ENCODE measurements around the gene FES. TPM values are rescaled to one million over a fixed set of nuclear protein-coding genes. Genes with fewer than 3 reads are reported as not detected.
"Not testable (repeated sequence)": the region's sequence is repeated elsewhere in the genome, so short reads cannot be mapped to it uniquely, and the experiment has no call there.

Gene FES
- total and polyA plus RNA-seq, 4 donors: 11.6 to 68.3 (median 33.1) TPM

GRCh38 chr15:90889736-90890456 lies 5.6 kb downstream of the FES start:
- intact Hi-C loops (cut with DNase I): loop anchor here (5.0 to 10.0 kb wide), 3 partner anchors 175 to 575 kb away; partner anchors contain the start of gene BLM (in 1 of the 2)
- ATAC-seq (ENCODE audit: low FRiP score) (no peak), DNase-seq (no peak)
- WGBS, 2 donors: 80 to 89% methylated on average over 30 to 31 of the region's 31 CpGs
- Histone ChIP-seq H3K27me3 (ENCODE audit: control insufficient read depth in 1 of 2, insufficient read depth in 2 of 2, low read length in 1 of 2) (no peaks in the 10 kb centered on the region), H3K9me3 (ENCODE audit: control insufficient read depth, low read length) (no peaks in the 10 kb centered on the region), H3K27ac (ENCODE audit: low read depth in 1 of 2, low read length in 2 of 2) (no peak overlapping the region), H3K36me3 (ENCODE audit: control insufficient read depth in 1 of 2, insufficient read depth in 2 of 2, low read length in 1 of 2) (peaks cover 0 to 4% of the 10 kb centered on the region in 2 donors), H3K4me1 (ENCODE audit: control insufficient read depth in 1 of 2, insufficient read depth in 2 of 2, low read length in 2 of 2) (no peaks in the 10 kb centered on the region), H3K4me3 (ENCODE audit: low read length in 2 of 2) (no peak overlapping the region)

GRCh38 chr15:90890839-90891238 lies 6.5 kb downstream of the FES start:
- H3K9me3 ChIP-seq (ENCODE audit: control insufficient read depth, low read length): no peaks in the 10 kb centered on the region

DNA sequence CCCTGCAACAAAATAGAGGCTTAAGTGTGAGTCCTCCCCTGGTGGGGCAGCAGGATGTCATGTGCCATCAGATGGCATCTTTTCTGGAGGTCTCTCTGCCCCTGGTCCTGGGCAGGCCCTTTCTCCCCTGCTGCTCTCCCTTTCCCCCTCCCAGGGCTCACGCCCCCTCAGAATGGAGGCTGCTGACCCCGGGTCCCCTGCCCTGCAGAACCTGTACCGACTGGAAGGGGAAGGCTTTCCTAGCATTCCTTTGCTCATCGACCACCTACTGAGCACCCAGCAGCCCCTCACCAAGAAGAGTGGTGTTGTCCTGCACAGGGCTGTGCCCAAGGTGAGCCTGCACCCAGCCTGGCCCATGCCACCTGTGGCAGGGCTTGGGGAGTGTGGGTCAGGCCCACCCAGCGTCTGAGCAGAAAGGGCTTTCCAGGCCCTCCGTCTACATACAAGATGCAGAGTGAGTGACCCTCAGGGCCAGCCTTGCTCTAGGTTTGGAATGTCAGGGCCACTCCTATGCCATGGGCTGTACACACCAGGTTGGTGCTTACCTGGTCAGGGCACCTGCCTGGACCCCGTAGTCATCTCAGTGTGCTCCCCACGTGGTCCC lies 7.1 kb downstream of the FES start:
- DNase-seq (no peak), ATAC-seq (ENCODE audit: low FRiP score) (no peak)
- peaks cover 0 to 7% of the 10 kb centered on the region in 2 donors for H3K36me3 ChIP-seq (ENCODE audit: control insufficient read depth in 1 of 2, insufficient read depth in 2 of 2, low read length in 1 of 2)
- no peaks in the 10 kb centered on the region for H3K4me1 ChIP-seq (ENCODE audit: control insufficient read depth in 1 of 2, insufficient read depth in 2 of 2, low read length in 2 of 2)
- H3K4me3 ChIP-seq (ENCODE audit: low read length in 2 of 2): no peak overlapping the region
- intact Hi-C loops (cut with DNase I): no loop called here
- 89 to 91% methylated on average over 8 of the region's 8 CpGs for WGBS, 2 donors
- H3K27me3 ChIP-seq (ENCODE audit: control insufficient read depth in 1 of 2, insufficient read depth in 2 of 2, low read length in 1 of 2): no peaks in the 10 kb centered on the region
- no peak overlapping the region for H3K27ac ChIP-seq (ENCODE audit: low read depth in 1 of 2, low read length in 2 of 2)
- H3K9me3 ChIP-seq (ENCODE audit: control insufficient read depth, low read length): no peaks in the 10 kb centered on the region

More at GRCh38 chr15:90890839-90891238, 6.5 kb downstream of the FES start:
- no peaks in the 10 kb centered on the region for H3K4me1 ChIP-seq (ENCODE audit: control insufficient read depth in 1 of 2, insufficient read depth in 2 of 2, low read length in 2 of 2)
- intact Hi-C loops (cut with DNase I): no loop called here
- no peaks in the 10 kb centered on the region for H3K27me3 ChIP-seq (ENCODE audit: control insufficient read depth in 1 of 2, insufficient read depth in 2 of 2, low read length in 1 of 2)
- 76 to 88% methylated on average over 12 of the region's 12 CpGs for WGBS, 2 donors
- ATAC-seq (ENCODE audit: low FRiP score): no peak
- DNase-seq: no peak
- peaks cover 0 to 7% of the 10 kb centered on the region in 2 donors for H3K36me3 ChIP-seq (ENCODE audit: control insufficient read depth in 1 of 2, insufficient read depth in 2 of 2, low read length in 1 of 2)
- H3K27ac ChIP-seq (ENCODE audit: low read depth in 1 of 2, low read length in 2 of 2): no peak overlapping the region
- no peak overlapping the region for H3K4me3 ChIP-seq (ENCODE audit: low read length in 2 of 2)

DNA sequence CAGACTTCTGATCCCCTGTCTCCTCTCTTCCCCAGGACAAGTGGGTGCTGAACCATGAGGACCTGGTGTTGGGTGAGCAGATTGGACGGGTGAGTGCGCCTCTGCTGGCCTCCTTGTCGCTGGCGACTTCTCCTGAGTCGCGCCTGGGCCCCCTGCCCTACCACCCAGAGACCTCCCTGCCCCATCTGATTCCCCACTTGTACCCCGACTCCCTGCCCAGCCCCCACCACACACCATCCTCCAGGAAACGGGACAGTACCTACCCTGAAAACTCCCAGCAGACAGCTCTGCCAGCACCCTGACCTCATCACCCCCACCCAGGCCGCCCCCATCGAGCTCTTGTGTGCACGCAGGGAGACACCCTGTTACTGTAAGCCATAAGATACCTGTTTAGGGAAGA lies 7.7 kb downstream of the FES start:
- DNase-seq (no peak), ATAC-seq (ENCODE audit: low FRiP score) (no peak)
- Histone ChIP-seq H3K4me3 (ENCODE audit: low read length in 2 of 2) (no peak overlapping the region), H3K36me3 (ENCODE audit: control insufficient read depth in 1 of 2, insufficient read depth in 2 of 2, low read length in 1 of 2) (peaks cover 0 to 7% of the 10 kb centered on the region in 2 donors), H3K4me1 (ENCODE audit: control insufficient read depth in 1 of 2, insufficient read depth in 2 of 2, low read length in 2 of 2) (no peaks in the 10 kb centered on the region), H3K27ac (ENCODE audit: low read depth in 1 of 2, low read length in 2 of 2) (no peak overlapping the region), H3K9me3 (ENCODE audit: control insufficient read depth, low read length) (no peaks in the 10 kb centered on the region), H3K27me3 (ENCODE audit: control insufficient read depth in 1 of 2, insufficient read depth in 2 of 2, low read length in 1 of 2) (no peaks in the 10 kb centered on the region)
- intact Hi-C loops (cut with DNase I): no loop called here
- WGBS, 2 donors: 91 to 92% methylated on average over 11 of the region's 11 CpGs

GRCh38 chr15:90892498-90893174 lies 8.3 kb downstream of the FES start:
- no peak for DNase-seq
- intact Hi-C loops (cut with DNase I): no loop called here
- H3K4me1 ChIP-seq (ENCODE audit: control insufficient read depth in 1 of 2, insufficient read depth in 2 of 2, low read length in 2 of 2): no peaks in the 10 kb centered on the region
- ATAC-seq (ENCODE audit: low FRiP score): no peak
- no peaks in the 10 kb centered on the region for H3K9me3 ChIP-seq (ENCODE audit: control insufficient read depth, low read length)
- WGBS, 2 donors: 95 to 96% methylated on average over 29 of the region's 29 CpGs
- H3K36me3 ChIP-seq (ENCODE audit: control insufficient read depth in 1 of 2, insufficient read depth in 2 of 2, low read length in 1 of 2): peaks cover 0 to 7% of the 10 kb centered on the region in 2 donors
- H3K27me3 ChIP-seq (ENCODE audit: control insufficient read depth in 1 of 2, insufficient read depth in 2 of 2, low read length in 1 of 2): no peaks in the 10 kb centered on the region
- no peak overlapping the region for H3K4me3 ChIP-seq (ENCODE audit: low read length in 2 of 2)
- no peak overlapping the region for H3K27ac ChIP-seq (ENCODE audit: low read depth in 1 of 2, low read length in 2 of 2)

DNA sequence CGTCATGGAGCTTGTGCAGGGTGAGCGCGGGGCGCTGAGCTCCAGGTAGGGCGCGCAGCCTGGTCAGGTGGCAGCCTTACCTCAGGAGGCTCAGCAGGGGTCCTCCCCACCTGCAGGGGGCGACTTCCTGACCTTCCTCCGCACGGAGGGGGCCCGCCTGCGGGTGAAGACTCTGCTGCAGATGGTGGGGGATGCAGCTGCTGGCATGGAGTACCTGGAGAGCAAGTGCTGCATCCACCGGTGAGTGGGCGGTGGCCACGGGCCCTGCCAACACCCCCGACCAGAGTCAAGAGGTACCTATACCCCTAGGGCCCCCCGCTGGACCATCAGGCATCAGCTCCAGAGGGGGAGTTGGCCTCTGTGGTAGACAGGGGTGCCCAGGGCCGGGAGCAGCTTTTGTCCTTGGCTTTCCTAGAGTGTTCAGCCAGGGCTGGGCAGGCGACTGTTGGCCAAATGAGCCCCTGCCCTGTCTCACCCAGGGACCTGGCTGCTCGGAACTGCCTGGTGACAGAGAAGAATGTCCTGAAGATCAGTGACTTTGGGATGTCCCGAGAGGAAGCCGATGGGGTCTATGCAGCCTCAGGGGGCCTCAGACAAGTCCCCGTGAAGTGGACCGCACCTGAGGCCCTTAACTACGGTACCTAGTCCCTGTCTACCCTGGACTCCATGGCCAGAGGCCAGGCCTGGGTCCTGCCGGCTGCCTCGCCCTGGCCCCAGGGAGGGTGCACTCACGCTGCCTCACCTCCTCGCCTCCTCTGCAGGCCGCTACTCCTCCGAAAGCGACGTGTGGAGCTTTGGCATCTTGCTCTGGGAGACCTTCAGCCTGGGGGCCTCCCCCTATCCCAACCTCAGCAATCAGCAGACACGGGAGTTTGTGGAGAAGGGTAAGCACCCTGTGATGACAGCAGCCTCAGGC lies 9.1 kb downstream of the FES start:
- intact Hi-C loops (cut with DNase I): no loop called here
- Histone ChIP-seq H3K36me3 (ENCODE audit: control insufficient read depth in 1 of 2, insufficient read depth in 2 of 2, low read length in 1 of 2) (peaks cover 0 to 7% of the 10 kb centered on the region in 2 donors), H3K4me1 (ENCODE audit: control insufficient read depth in 1 of 2, insufficient read depth in 2 of 2, low read length in 2 of 2) (no peaks in the 10 kb centered on the region), H3K9me3 (ENCODE audit: control insufficient read depth, low read length) (no peaks in the 10 kb centered on the region), H3K4me3 (ENCODE audit: low read length in 2 of 2) (no peak overlapping the region), H3K27me3 (ENCODE audit: control insufficient read depth in 1 of 2, insufficient read depth in 2 of 2, low read length in 1 of 2) (no peaks in the 10 kb centered on the region), H3K27ac (ENCODE audit: low read depth in 1 of 2, low read length in 2 of 2) (no peak overlapping the region)
- 93 to 94% methylated on average over 33 of the region's 33 CpGs for WGBS, 2 donors
- ATAC-seq (ENCODE audit: low FRiP score) (peak; percentile 13), DNase-seq (no peak)

DNA sequence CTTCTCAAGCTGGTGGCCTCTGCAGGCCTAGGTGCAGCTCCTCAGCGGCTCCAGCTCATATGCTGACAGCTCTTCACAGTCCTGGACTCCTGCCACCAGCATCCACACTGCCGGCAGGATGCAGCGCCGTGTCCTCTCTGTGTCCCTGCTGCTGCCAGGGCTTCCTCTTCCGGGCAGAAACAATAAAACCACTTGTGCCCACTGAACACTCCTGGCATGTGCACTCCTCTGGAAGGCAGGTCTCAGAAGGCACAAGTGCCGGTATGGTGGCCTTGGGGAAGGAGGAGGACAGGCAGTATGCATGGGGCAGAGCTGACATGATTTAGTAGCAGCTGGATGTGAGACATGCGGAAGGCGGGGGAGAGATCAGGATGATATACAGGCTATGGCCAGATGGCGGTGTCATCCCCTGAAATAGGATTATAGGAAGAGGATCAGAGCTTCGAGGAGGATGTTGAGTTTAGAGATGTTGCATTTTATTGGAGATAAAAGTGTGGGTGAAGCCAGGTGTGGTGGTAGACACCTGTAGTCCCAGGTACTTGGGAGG lies 11.3 kb downstream of the FES start:
- no peaks in the 10 kb centered on the region for H3K4me1 ChIP-seq (ENCODE audit: control insufficient read depth in 1 of 2, insufficient read depth in 2 of 2, low read length in 2 of 2)
- peaks cover 0 to 7% of the 10 kb centered on the region in 2 donors for H3K36me3 ChIP-seq (ENCODE audit: control insufficient read depth in 1 of 2, insufficient read depth in 2 of 2, low read length in 1 of 2)
- WGBS, 2 donors: 86 to 87% methylated on average over 10 of the region's 10 CpGs
- H3K27ac ChIP-seq (ENCODE audit: low read depth in 1 of 2, low read length in 2 of 2): no peak overlapping the region
- no peak for ATAC-seq (ENCODE audit: low FRiP score)
- intact Hi-C loops (cut with DNase I): no loop called here
- no peaks in the 10 kb centered on the region for H3K9me3 ChIP-seq (ENCODE audit: control insufficient read depth, low read length)
- DNase-seq: no peak
- no peak overlapping the region for H3K4me3 ChIP-seq (ENCODE audit: low read length in 2 of 2)
- H3K27me3 ChIP-seq (ENCODE audit: control insufficient read depth in 1 of 2, insufficient read depth in 2 of 2, low read length in 1 of 2): no peaks in the 10 kb centered on the region

DNA sequence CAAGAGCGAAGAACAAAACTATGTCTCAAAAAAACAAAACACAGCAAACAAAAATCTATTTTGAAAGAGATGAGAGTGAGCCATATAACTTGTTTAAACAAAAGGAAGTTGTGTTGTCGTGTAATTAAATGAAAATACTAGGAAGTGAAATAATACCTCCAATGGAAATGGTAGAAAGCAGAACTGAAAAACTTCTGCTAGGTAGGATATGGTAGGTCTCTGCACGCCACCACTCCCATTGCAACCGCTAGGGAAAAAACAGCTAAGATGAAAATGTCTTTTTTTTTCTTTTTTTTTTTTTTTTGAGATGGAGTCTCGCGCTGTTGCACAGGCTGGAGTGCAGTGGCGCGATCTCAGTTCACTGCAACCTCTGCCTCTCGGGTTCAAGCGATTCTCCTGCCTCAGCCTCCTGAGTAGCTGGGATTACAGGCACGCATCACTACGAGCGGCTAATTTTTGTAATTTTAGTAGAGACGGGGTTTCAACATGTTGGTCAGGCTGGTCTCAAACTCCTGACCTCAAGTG lies 12.9 kb downstream of the FES start:
- H3K4me1 ChIP-seq (ENCODE audit: control insufficient read depth in 1 of 2, insufficient read depth in 2 of 2, low read length in 2 of 2); H3K9me3 ChIP-seq (ENCODE audit: control insufficient read depth, low read length); H3K4me3 ChIP-seq (ENCODE audit: low read length in 2 of 2); H3K27me3 ChIP-seq (ENCODE audit: control insufficient read depth in 1 of 2, insufficient read depth in 2 of 2, low read length in 1 of 2); ATAC-seq (ENCODE audit: low FRiP score); H3K27ac ChIP-seq (ENCODE audit: low read depth in 1 of 2, low read length in 2 of 2); intact Hi-C loops (cut with DNase I); DNase-seq; H3K36me3 ChIP-seq (ENCODE audit: control insufficient read depth in 1 of 2, insufficient read depth in 2 of 2, low read length in 1 of 2): not testable (repeated sequence)
- 95 to 97% methylated on average over 14 of the region's 14 CpGs for WGBS, 2 donors
